Astrocyte (in vitro differentiated cells and primary cell): Measurements from ENCODE around the gene CSNK1D.
"Not testable (repeated sequence)": the region's sequence is repeated elsewhere in the genome, so short reads cannot be mapped to it uniquely, and the experiment has no call there.

Source experiments
- EZH2 ChIP-seq: IDR thresholded peaks from 2 replicates; pipeline ENCODE4 v1.6.1; 2012; ENCODE audit warnings: mild to moderate bottlenecking, low read length, inconsistent platforms; ENCODE audit not compliant: insufficient read depth
- TF ChIP-seq, protein P1 (sequence below): IDR thresholded peaks from 2 replicates; pipeline ENCODE4 v1.5.1; 2011; ENCODE audit warnings: low read depth, mild to moderate bottlenecking, inconsistent platforms, low read length, moderate library complexity; ENCODE audit not compliant: insufficient read depth

- TF ChIP-seq EZH2 = not testable (repeated sequence)
- TF ChIP-seq, protein P1, sequence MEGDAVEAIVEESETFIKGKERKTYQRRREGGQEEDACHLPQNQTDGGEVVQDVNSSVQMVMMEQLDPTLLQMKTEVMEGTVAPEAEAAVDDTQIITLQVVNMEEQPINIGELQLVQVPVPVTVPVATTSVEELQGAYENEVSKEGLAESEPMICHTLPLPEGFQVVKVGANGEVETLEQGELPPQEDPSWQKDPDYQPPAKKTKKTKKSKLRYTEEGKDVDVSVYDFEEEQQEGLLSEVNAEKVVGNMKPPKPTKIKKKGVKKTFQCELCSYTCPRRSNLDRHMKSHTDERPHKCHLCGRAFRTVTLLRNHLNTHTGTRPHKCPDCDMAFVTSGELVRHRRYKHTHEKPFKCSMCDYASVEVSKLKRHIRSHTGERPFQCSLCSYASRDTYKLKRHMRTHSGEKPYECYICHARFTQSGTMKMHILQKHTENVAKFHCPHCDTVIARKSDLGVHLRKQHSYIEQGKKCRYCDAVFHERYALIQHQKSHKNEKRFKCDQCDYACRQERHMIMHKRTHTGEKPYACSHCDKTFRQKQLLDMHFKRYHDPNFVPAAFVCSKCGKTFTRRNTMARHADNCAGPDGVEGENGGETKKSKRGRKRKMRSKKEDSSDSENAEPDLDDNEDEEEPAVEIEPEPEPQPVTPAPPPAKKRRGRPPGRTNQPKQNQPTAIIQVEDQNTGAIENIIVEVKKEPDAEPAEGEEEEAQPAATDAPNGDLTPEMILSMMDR = not testable (repeated sequence)
Measured at GRCh38 chr17:82254096-82254495, 19.4 kb downstream of the CSNK1D start.
